GM13977 (cell line): Measurements from ENCODE around the gene FAM193A.

Experiments
- DNase-seq: peaks from one replicate; pipeline ENCODE4 v3.0.0; 2012; ENCODE audit warnings: low spot score
- in situ Hi-C: fragments of 300-500 bp; cut with MboI; formaldehyde crosslinking; loops from one replicate; pipeline ENCODE4 v1.12.0; 2022; ENCODE audit warnings: low sequenced_read_pairs, low pct_unique_long_range_greater_than_20kb, mixed read lengths, inconsistent platforms; ENCODE audit not compliant: unreplicated experiment
- TF ChIP-seq, protein P1 (sequence below): IDR thresholded peaks from 2 replicates; pipeline ENCODE4 v1.5.1; 2012; ENCODE audit warnings: mild to moderate bottlenecking, control low read depth; ENCODE audit not compliant: insufficient read depth; ENCODE audit errors: extremely low read depth, missing control alignments

The FAM193A gene

DNA sequence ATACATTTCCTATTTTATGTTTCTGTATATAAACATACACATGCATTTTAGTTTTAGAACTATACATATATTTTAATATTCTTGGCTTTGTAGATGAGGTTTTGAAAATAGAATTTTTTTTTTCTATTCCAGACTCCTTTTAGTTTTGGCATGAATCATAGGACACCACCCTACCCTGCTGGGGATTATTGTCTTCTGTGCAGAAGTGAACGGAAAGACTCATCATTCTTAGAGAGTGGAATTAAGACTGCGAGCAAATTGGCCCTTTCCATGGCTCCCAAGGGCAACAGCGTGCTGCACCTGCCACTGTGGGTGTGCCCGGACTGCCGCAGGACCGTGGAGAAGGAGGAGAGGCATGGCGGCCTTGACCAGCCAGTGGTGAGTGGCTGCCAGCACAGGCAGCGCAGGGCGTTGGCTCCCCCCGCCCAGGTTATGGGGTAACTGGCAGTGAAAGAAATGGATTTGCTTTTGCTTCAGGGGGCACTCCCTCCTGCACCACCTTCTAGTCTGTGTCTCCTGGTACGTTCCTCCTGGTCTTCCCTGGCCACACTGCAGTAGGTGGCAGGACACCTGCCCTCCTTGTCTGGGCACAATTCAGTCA lies 59.6 kb downstream of the FAM193A start:
- in situ Hi-C loops: no loop called here
- TF ChIP-seq, protein P1, sequence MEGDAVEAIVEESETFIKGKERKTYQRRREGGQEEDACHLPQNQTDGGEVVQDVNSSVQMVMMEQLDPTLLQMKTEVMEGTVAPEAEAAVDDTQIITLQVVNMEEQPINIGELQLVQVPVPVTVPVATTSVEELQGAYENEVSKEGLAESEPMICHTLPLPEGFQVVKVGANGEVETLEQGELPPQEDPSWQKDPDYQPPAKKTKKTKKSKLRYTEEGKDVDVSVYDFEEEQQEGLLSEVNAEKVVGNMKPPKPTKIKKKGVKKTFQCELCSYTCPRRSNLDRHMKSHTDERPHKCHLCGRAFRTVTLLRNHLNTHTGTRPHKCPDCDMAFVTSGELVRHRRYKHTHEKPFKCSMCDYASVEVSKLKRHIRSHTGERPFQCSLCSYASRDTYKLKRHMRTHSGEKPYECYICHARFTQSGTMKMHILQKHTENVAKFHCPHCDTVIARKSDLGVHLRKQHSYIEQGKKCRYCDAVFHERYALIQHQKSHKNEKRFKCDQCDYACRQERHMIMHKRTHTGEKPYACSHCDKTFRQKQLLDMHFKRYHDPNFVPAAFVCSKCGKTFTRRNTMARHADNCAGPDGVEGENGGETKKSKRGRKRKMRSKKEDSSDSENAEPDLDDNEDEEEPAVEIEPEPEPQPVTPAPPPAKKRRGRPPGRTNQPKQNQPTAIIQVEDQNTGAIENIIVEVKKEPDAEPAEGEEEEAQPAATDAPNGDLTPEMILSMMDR: no peak
- DNase-seq: no peak

DNA sequence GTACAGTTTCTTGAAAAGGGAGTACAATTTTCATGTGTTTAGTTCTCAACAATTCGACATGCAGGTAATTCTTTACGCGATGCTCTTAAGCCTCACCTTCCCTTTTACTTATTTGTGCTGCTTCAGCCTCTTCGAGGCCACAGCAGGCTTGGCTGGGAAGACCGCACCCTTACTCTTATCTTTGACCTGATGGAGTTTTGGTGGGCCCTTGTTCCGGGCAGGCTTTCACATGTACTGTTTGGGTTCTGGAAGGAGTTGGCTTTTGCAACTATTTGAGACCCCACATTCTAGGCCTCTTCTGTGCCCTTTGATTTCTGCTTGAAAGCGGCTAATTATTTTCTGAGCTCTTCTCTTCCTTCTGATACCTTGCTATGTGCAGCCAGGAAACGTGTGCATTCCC lies 60.2 kb downstream of the FAM193A start:
- in situ Hi-C loops: no loop called here
- TF ChIP-seq, protein P1: no peak
- no peak for DNase-seq

DNA sequence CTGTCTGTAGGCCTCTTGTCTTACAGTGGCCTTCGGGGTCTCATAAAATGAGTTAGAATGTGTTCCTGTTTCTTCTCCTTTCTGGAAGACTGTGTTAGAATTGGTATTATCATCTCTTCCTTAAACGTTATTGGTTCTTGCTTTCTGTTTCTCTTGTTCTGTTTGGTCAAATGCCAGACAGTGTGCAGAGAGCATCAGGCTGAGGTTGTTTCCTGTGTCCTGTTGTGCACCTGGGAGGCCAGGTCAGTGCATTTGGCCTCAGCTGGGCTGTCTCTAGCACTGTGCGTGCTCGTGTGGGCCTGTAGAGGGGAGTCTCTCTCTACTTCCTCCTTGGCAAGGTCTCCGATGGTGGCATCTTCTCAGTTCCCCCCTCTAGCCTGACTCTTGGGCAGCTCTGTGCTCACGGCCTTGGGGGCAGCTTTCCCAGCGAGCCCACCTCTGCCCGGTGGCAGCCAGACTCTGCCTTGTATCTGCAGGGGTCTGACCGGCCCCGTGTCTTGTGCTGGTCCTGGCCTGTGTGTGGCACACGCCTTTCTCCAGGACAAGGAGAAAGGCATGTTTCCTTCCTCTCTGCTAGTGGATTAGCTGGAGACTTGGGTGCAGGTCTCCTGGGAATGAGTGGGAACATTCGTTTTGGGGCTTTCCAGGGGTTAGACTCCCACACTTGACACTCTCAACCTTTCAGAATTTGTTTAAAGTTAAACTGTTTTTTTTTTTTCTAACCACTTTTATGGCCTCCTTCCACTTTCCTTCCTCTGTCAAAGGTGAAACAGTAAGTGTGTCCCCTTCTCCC lies 62.3 kb downstream of the FAM193A start:
- in situ Hi-C loops: no loop called here
- TF ChIP-seq, protein P1: peak; percentile 56
- DNase-seq: peak; percentile 71

DNA sequence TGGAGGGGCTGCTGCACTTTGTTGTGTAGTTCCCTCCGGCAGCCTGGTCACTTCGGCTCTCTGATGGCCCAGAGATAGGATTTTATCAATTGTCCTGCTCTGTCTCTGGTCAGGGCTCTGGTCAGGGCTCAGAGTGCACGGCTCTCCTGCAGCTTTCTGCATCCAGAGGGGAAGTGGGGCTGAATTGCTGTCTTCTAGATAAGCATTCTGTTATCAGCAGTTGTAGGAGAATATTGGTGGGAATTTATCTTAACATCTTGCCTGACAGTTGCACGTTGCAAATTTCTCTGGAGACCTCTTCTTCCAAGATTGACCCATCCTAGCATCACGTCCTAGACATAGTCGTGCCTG lies 62.8 kb downstream of the FAM193A start:
- TF ChIP-seq, protein P1: no peak
- no peak for DNase-seq
- in situ Hi-C loops: no loop called here

DNA sequence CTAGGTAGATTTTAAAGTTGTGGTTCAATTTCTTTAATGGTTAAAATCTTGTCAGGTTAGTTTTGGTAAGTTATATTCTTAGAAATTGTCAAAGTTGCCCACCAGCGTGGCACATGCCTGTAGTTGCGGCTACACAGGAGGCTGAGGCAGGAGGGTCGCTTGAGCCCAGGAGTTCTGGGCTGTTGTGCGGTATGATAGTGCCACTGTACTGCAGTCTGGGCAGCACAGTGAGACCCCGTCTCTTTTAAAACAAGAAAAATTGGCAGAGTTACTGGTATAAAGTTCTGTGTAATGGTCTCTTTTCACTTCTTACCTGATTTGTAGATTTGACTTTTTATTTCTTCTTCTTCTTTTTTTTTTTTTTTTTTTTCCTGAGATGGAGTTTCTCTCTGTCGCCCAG lies 64.4 kb downstream of the FAM193A start:
- in situ Hi-C loops: no loop called here
- TF ChIP-seq, protein P1: no peak

DNA sequence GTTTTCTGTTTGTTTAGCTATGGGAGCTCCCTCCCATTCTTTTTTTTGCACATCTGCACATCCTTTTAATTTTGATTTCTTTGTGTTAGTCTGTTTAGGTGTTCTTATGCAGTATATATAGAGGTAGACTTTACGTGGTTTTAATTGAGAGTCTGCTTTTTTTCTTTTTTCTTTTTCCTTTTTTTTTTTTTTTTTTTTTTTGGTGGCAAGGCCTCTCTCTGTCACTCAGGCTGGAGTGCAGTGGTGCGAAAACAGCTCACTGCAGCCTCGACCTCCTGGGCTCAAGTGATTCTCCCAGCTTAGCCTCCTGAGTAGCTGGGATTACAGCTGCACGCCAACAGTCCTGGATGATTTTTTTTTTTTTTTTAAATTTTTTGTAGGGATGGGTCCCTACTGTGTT lies 68.2 kb downstream of the FAM193A start:
- DNase-seq: no peak
- in situ Hi-C loops: no loop called here
- TF ChIP-seq, protein P1: no peak

More for the DNA sequence above, 64.4 kb downstream of the FAM193A start:
- DNase-seq: no peak
